Measurements from ENCODE around the gene TFB2M. TPM values are rescaled to one million over a fixed set of nuclear protein-coding genes. Genes with fewer than 3 reads are reported as not detected.
"Not testable (repeated sequence)": the region's sequence is repeated elsewhere in the genome, so short reads cannot be mapped to it uniquely, and the experiment has no call there.

TFB2M gene
- total RNA-seq, 4 donors from 2014 or later, result 6.8 to 10.9 (median 9.3) TPM

DNA sequence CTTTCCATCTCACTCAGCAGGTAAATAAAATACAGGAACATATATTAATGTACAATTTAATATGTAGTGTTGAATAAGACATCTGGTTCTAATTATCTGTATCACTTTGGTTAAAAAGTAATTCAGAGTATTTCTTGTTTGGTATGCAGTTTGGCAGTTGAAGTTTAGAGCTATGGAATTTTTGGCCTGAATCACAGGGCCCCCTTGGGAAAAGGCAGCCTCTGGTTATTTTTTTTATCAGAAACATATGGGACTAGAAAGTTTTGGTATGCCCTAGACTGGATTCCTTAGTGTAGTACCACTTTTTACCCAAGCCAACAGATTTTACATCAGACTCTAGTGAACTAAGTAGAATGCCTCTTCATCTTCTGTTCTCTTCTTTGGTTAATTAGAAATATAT, 26.6 kb upstream of the TFB2M start:
- no peak overlapping the region for H3K4me3 ChIP-seq (ENCODE audit: low read depth, poor library complexity, severe bottlenecking)
- no peak for DNase-seq (ENCODE audit: low spot score in 2 of 2)
- no peak for TF ChIP-seq POLR2A (IDR thresholded peaks at IDR 0.05)
- TF ChIP-seq, protein P1, sequence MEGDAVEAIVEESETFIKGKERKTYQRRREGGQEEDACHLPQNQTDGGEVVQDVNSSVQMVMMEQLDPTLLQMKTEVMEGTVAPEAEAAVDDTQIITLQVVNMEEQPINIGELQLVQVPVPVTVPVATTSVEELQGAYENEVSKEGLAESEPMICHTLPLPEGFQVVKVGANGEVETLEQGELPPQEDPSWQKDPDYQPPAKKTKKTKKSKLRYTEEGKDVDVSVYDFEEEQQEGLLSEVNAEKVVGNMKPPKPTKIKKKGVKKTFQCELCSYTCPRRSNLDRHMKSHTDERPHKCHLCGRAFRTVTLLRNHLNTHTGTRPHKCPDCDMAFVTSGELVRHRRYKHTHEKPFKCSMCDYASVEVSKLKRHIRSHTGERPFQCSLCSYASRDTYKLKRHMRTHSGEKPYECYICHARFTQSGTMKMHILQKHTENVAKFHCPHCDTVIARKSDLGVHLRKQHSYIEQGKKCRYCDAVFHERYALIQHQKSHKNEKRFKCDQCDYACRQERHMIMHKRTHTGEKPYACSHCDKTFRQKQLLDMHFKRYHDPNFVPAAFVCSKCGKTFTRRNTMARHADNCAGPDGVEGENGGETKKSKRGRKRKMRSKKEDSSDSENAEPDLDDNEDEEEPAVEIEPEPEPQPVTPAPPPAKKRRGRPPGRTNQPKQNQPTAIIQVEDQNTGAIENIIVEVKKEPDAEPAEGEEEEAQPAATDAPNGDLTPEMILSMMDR (IDR thresholded peaks at IDR 0.05), result no peak
- intact Hi-C loops (cut with DNase I; ENCODE audit: low total_unique reads), result no loop called here

DNA sequence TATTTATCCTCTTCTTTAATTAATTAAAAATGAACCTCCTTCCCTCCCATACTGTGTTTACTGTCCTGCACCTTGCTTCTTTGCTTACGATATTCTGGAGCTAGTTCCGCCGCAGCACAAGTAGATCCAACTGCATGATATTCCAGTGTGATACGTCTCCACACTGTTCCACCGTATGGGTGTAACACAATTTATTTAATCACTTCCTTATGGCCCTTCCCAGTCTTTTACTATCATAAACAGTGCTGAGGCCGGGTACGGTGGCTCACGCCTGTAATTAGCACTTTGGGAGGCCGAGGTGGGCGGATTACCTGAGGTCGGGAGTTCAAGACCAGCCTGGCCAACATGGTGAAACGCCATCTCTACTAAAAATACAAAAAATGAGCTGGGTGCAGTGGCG, 25.9 kb upstream of the TFB2M start:
- 73 to 77% methylated on average over 13 of the region's 13 CpGs for WGBS, 2 donors

DNA sequence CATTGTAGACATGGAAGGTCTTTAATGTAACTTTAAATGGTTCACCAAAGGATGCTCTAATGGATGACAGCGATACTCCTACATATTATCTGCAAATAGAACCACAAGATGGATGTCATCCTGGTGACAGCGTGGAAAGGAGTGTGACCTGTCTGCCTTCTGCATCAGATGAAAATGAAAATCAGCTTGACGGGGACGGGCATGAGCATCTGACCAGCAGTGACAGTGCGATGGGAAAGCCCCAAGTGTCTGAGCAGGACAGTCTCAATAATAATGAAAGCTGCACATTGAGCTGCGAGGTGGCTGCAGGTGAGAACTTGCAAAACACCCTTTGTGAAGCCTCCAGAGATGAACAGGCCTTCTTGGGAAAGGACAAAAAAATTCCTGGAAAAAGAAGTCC, 25.4 kb upstream of the TFB2M start:
- DNase-seq (ENCODE audit: low spot score in 2 of 2), result no peak
- H3K4me3 ChIP-seq (ENCODE audit: low read depth, poor library complexity, severe bottlenecking), result no peak overlapping the region
- 93 to 94% methylated on average over 6 of the region's 6 CpGs for WGBS, 2 donors
- intact Hi-C loops (cut with DNase I; ENCODE audit: low total_unique reads), result no loop called here
- no peak for TF ChIP-seq POLR2A (IDR thresholded peaks at IDR 0.05)
- TF ChIP-seq, protein P1 (IDR thresholded peaks at IDR 0.05), result no peak

More for the DNA sequence above, 25.9 kb upstream of the TFB2M start:
- intact Hi-C loops (cut with DNase I; ENCODE audit: low total_unique reads), result no loop called here
- no peak for DNase-seq (ENCODE audit: low spot score in 2 of 2)
- no peak overlapping the region for H3K4me3 ChIP-seq (ENCODE audit: low read depth, poor library complexity, severe bottlenecking)
- TF ChIP-seq, protein P1 (IDR thresholded peaks at IDR 0.05), result no peak
- no peak for TF ChIP-seq POLR2A (IDR thresholded peaks at IDR 0.05)

DNA sequence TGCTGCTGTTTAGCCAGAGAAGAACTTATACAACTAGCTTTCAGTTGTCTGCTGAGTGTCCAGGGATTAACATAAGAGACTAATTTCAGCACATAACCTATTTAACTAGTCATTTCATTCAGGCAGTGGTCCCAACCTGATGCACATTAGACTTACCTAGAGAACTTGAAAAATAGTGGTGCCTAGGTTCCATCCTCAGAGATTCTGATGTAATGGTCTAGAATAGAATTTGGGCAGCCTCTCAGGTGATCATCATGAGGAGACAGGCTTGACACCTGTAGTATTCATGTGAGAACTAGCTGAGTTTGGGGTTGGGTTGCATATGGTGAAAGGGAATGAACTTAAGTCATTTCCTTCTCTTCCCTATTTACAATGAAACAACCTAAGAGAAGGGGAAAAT, 25.0 kb upstream of the TFB2M start:
- H3K4me3 ChIP-seq (ENCODE audit: low read depth, poor library complexity, severe bottlenecking), result no peak overlapping the region
- intact Hi-C loops (cut with DNase I; ENCODE audit: low total_unique reads), result no loop called here
- DNase-seq (ENCODE audit: low spot score in 2 of 2), result no peak
- TF ChIP-seq, protein P1 (IDR thresholded peaks at IDR 0.05), result no peak
- no peak for TF ChIP-seq POLR2A (IDR thresholded peaks at IDR 0.05)

DNA sequence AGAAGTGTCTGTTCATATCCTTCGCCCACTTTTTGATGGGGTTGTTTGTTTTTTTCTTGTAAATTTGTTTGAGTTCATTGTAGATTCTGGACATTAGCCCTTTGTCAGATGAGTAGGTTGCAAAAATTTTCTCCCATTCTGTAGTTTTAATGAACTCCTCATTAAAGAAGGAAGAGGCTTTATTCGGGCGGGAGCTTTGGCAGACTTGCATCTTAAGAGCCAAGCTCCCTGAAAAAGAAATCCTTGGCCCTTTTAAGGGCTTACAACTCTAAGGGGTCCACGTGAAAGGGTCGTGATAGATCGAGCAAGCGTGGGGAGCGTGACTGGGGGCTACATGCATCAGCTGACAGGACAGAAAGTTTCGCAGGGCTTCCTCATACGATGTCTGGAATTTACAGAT, 23.9 kb upstream of the TFB2M start:
- 96 to 98% methylated on average over 10 of the region's 10 CpGs for WGBS, 2 donors
- intact Hi-C loops (cut with DNase I; ENCODE audit: low total_unique reads), result not testable (repeated sequence)

DNA sequence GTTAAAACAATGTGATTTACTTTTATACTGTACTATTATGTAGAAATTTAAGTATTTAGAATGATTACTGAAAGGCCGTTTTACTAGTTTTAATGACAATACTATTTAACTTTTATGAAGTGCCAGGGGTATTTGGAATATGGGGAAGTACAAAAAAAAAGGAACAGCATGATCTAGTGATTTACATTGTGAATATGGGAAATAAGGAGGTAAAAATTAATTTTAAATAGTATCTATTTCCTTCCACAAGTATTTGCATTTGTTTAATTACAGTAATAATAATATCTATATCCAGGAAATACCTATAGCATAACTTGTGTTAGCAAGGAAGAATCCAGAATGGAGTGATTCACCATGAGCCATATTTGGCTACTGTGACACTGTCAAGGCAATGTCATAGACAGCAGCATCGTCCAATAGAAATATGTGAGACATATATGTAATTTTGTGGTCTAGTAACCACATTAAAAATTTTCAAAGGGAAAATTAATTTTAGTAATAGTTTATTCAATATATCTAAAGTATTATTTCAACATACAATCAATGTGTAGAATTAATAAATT, 22.2 kb upstream of the TFB2M start:
- DNase-seq (ENCODE audit: low spot score in 2 of 2), result no peak
- no peak for TF ChIP-seq POLR2A (IDR thresholded peaks at IDR 0.05)
- TF ChIP-seq, protein P1 (IDR thresholded peaks at IDR 0.05), result no peak
- H3K4me3 ChIP-seq (ENCODE audit: low read depth, poor library complexity, severe bottlenecking), result no peak overlapping the region
- intact Hi-C loops (cut with DNase I; ENCODE audit: low total_unique reads), result no loop called here
- WGBS, 2 donors, result 46 to 53% methylated on average over 2 of the region's 2 CpGs

More for the DNA sequence above, 23.9 kb upstream of the TFB2M start:
- not testable (repeated sequence) for DNase-seq (ENCODE audit: low spot score in 2 of 2); H3K4me3 ChIP-seq (ENCODE audit: low read depth, poor library complexity, severe bottlenecking)

Data from lower leg skin (tissue), 4 donors.